ENCODE results near the gene PKNOX1. TPM values are rescaled to one million over a fixed set of nuclear protein-coding genes. Genes with fewer than 3 reads are reported as not detected.

PKNOX1 gene
- total RNA-seq, 2 experiments from 2014 or later: 16.9 to 18.0 TPM

GRCh38 chr21:43020177-43020576, 45.8 kb downstream of the PKNOX1 start:
- H3K4me1 Mint-ChIP-seq (ENCODE audit: low read depth): no peaks in the 10 kb centered on the region
- no peak overlapping the region for H3K4me3 Mint-ChIP-seq
- H3K27me3 Mint-ChIP-seq: no peaks in the 10 kb centered on the region
- H3K9me3 Mint-ChIP-seq: no peaks in the 10 kb centered on the region
- H3K27ac Mint-ChIP-seq: no peak overlapping the region
- H3K36me3 Mint-ChIP-seq: peaks cover 22% of the 10 kb centered on the region
- DNase-seq: no peak
- ChIA-PET CTCF (no interaction called here), POLR2A (no interaction called here)
- intact Hi-C loops (cut with micrococcal nuclease): no loop called here

- intact Hi-C loops (cut with micrococcal nuclease): no loop called here
Measured at GRCh38 chr21:43020771-43021170, 46.4 kb downstream of the PKNOX1 start.

DNA sequence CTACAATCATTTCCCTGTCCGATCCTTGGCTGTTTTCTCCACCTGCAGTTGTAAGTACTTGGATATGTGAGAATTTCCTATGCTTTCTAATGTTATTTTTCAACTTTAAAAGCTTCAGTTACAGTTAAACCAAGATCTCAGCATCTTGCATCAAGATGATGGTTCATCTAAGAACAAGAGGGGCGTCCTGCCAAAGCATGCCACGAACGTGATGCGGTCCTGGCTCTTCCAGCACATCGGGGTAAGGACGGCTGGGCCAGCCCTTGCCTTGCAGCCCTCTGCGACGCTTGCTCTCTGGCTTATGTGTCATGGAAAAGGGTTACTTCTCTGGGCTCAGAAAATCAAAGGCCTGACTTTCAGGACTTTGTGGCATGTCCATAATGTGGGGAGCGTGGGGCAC, 46.8 kb downstream of the PKNOX1 start:
- Mint-ChIP-seq H3K27ac (no peak overlapping the region), H3K9me3 (no peaks in the 10 kb centered on the region), H3K4me3 (no peak overlapping the region), H3K27me3 (no peaks in the 10 kb centered on the region), H3K36me3 (peaks cover 23% of the 10 kb centered on the region), H3K4me1 (ENCODE audit: low read depth) (no peaks in the 10 kb centered on the region)
- no peak for DNase-seq
- intact Hi-C loops (cut with micrococcal nuclease): no loop called here
- ChIA-PET CTCF (no interaction called here), POLR2A (no interaction called here)

More at GRCh38 chr21:43020771-43021170, 46.4 kb downstream of the PKNOX1 start:
- POLR2A ChIA-PET: no interaction called here
- Mint-ChIP-seq H3K27me3 (no peaks in the 10 kb centered on the region), H3K36me3 (peaks cover 23% of the 10 kb centered on the region), H3K4me1 (ENCODE audit: low read depth) (no peaks in the 10 kb centered on the region), H3K4me3 (no peak overlapping the region), H3K9me3 (no peaks in the 10 kb centered on the region), H3K27ac (no peak overlapping the region)
- no peak for DNase-seq
- CTCF ChIA-PET: no interaction called here

GRCh38 chr21:43021756-43022600, 47.6 kb downstream of the PKNOX1 start:
- Mint-ChIP-seq H3K4me1 (ENCODE audit: low read depth) (no peaks in the 10 kb centered on the region), H3K27ac (no peak overlapping the region)

GRCh38 chr21:43023175-43023574, 48.8 kb downstream of the PKNOX1 start:
- Mint-ChIP-seq H3K4me3 (no peak overlapping the region), H3K27me3 (no peaks in the 10 kb centered on the region), H3K4me1 (ENCODE audit: low read depth) (no peaks in the 10 kb centered on the region), H3K36me3 (peaks cover 25% of the 10 kb centered on the region), H3K9me3 (no peaks in the 10 kb centered on the region), H3K27ac (no peak overlapping the region)
- intact Hi-C loops (cut with micrococcal nuclease): no loop called here
- POLR2A ChIA-PET: no interaction called here
- DNase-seq: no peak
- CTCF ChIA-PET: no interaction called here

More at GRCh38 chr21:43021756-43022600, 47.6 kb downstream of the PKNOX1 start:
- intact Hi-C loops (cut with micrococcal nuclease): no loop called here
- Mint-ChIP-seq H3K36me3 (peaks cover 23% of the 10 kb centered on the region), H3K9me3 (no peaks in the 10 kb centered on the region), H3K4me3 (no peak overlapping the region), H3K27me3 (no peaks in the 10 kb centered on the region)
- POLR2A ChIA-PET: no interaction called here
- CTCF ChIA-PET: no interaction called here
- DNase-seq: no peak

DNA sequence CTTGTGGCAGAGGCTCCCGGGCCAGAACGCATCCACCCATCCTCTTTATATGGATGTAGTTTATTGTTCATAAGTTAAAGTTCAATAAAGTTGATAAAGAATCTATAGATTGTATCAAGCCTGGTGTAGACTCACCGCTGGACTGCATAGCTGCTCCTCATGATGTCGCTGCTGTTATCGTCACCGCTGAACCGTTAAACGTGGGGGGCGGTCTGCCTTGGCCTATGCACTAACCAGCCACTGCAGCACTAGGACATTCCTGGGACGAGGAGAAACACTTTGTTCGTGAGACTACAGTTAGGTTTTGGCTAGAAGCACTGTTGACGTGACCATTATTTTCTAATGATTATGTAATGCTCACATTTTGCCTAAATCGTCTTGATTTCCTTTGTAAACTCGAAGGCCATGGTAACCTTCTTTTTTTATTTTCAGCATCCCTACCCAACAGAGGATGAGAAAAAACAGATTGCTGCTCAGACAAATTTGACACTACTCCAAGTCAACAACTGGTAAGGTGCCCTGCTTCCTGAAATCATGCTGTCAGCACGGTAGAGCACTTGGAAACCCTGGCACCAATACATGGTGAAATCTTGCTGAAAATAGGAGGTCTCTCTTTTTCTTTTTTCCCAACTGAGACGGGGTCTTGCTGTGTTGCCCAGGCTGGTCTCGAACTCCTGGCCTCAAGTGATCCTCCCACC, 50.2 kb downstream of the PKNOX1 start:
- Mint-ChIP-seq H3K4me1 (ENCODE audit: low read depth) (no peaks in the 10 kb centered on the region), H3K36me3 (peaks cover 31% of the 10 kb centered on the region), H3K9me3 (no peaks in the 10 kb centered on the region), H3K27me3 (no peaks in the 10 kb centered on the region), H3K27ac (no peak overlapping the region), H3K4me3 (no peak overlapping the region)
- POLR2A ChIA-PET: no interaction called here
- intact Hi-C loops (cut with micrococcal nuclease): no loop called here
- no peak for DNase-seq
- CTCF ChIA-PET: no interaction called here

DNA sequence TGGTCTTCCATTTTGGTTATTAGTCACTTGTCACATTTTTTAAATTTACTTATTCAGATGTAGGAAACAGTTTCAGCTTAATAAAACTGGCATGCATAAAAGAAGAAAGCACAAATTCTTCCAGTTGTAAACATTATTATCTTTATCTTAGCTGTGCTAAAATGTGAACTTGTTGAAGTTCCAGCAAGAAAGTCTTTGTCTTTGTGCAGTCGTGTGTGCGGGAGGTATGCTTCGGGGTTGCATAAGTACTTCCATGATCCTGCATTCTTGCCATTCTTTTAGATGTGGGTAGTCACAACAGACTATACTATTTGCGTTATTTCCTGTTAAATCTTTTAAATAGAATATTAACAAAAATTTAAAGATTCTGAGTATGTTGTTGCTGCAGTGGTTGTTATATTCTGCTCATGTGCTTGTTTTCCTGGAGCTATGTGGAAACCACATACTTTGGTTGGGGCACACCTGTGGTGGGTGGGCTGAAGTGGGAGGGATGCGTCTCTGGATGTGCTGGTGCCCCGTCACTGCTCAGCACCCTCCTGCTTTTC, 51.3 kb downstream of the PKNOX1 start:
- Mint-ChIP-seq H3K27me3 (no peaks in the 10 kb centered on the region), H3K4me3 (no peak overlapping the region), H3K36me3 (peaks cover 33% of the 10 kb centered on the region), H3K9me3 (no peaks in the 10 kb centered on the region), H3K4me1 (ENCODE audit: low read depth) (no peaks in the 10 kb centered on the region), H3K27ac (no peak overlapping the region)
- ChIA-PET POLR2A (no interaction called here), CTCF (no interaction called here)
- intact Hi-C loops (cut with micrococcal nuclease): no loop called here
- no peak for DNase-seq

GRCh38 chr21:43027846-43028731, 53.7 kb downstream of the PKNOX1 start:
- H3K9me3 Mint-ChIP-seq: no peaks in the 10 kb centered on the region

DNA sequence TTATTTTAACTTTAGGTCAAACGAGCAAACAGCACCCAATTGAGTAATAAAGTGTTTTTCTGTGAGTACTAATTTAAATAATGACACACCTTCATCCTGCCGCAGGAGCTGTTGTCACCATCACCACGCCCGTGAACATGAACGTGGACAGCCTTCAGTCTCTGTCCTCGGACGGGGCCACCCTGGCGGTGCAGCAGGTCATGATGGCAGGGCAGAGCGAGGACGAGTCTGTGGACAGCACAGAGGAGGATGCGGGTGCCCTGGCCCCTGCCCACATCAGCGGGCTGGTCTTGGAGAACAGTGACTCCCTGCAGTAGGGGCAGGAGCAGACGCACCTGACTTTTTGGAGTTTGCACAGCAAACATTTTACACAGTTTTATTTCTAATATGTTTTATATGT, 55.4 kb downstream of the PKNOX1 start:
- CTCF ChIA-PET: no interaction called here

More at GRCh38 chr21:43027846-43028731, 53.7 kb downstream of the PKNOX1 start:
- no peaks in the 10 kb centered on the region for H3K4me1 Mint-ChIP-seq (ENCODE audit: low read depth)
- no peak overlapping the region for H3K4me3 Mint-ChIP-seq
- H3K27ac Mint-ChIP-seq: no peak overlapping the region
- H3K36me3 Mint-ChIP-seq: peaks cover 27% of the 10 kb centered on the region
- ChIA-PET POLR2A (no interaction called here), CTCF (no interaction called here)
- intact Hi-C loops (cut with micrococcal nuclease): no loop called here
- no peaks in the 10 kb centered on the region for H3K27me3 Mint-ChIP-seq
- no peak for DNase-seq

DNA sequence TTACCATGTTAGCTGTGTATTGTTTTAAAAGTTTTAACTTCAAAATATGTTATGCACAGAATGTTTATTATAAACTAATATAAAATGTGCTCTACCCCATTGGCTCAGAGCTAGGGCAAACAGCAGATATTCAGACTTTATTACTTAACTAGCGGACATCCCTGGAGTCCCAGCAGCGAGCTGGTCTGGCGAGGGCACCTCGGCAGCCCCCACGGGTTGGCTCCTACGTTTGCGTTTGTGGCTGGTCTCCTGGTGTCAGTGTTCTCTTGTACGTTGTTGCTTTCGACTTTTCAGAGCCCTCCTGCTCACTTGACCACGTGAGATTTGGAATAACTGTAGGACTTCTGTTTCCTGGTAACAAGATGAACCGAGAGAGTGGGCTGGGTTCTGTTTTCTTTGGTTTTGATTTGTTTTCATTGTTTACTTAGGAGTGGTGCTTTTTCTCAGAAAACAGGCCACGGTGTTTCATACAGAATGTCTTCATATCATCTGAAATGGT, 56.8 kb downstream of the PKNOX1 start:
- no peaks in the 10 kb centered on the region for H3K27me3 Mint-ChIP-seq
- H3K36me3 Mint-ChIP-seq: peaks cover 15% of the 10 kb centered on the region
- no peak overlapping the region for H3K27ac Mint-ChIP-seq
- no peaks in the 10 kb centered on the region for H3K4me1 Mint-ChIP-seq (ENCODE audit: low read depth)
- ChIA-PET CTCF (no interaction called here), POLR2A (no interaction called here)
- H3K9me3 Mint-ChIP-seq: no peaks in the 10 kb centered on the region
- DNase-seq: no peak
- intact Hi-C loops (cut with micrococcal nuclease): no loop called here
- H3K4me3 Mint-ChIP-seq: no peak overlapping the region

More for the DNA sequence above, 55.4 kb downstream of the PKNOX1 start:
- peaks cover 19% of the 10 kb centered on the region for H3K36me3 Mint-ChIP-seq
- H3K27me3 Mint-ChIP-seq: no peaks in the 10 kb centered on the region
- no peak for DNase-seq
- no peak overlapping the region for H3K4me3 Mint-ChIP-seq
- no peaks in the 10 kb centered on the region for H3K4me1 Mint-ChIP-seq (ENCODE audit: low read depth)
- no peaks in the 10 kb centered on the region for H3K9me3 Mint-ChIP-seq
- intact Hi-C loops (cut with micrococcal nuclease): no loop called here
- H3K27ac Mint-ChIP-seq: no peak overlapping the region
- POLR2A ChIA-PET: no interaction called here

DNA sequence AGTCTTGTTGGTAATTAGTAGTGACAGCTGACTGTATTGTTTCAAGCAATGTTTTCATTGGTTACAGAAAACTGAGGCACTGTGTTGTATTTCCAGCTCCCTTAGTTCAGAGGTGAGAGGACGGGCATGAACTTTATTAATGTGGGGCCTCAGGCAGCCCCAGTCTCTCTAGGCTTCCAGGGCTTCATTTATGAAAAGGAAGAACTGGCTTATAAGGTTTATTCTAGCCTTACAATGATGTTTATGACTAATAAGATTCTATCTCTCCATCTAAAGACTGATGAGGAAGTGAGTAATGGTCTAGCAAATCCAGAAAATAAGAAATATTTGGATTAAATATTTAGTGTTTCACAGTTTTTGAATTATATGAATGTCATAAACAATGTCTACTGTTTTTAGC, 59.7 kb downstream of the PKNOX1 start:
- no peaks in the 10 kb centered on the region for H3K4me1 Mint-ChIP-seq (ENCODE audit: low read depth)
- H3K27me3 Mint-ChIP-seq: no peaks in the 10 kb centered on the region
- peaks cover 10% of the 10 kb centered on the region for H3K36me3 Mint-ChIP-seq
- no peak overlapping the region for H3K27ac Mint-ChIP-seq
- ChIA-PET POLR2A (no interaction called here), CTCF (no interaction called here)
- no peak for DNase-seq
- no peaks in the 10 kb centered on the region for H3K9me3 Mint-ChIP-seq
- H3K4me3 Mint-ChIP-seq: no peak overlapping the region
- intact Hi-C loops (cut with micrococcal nuclease): no loop called here

DNA sequence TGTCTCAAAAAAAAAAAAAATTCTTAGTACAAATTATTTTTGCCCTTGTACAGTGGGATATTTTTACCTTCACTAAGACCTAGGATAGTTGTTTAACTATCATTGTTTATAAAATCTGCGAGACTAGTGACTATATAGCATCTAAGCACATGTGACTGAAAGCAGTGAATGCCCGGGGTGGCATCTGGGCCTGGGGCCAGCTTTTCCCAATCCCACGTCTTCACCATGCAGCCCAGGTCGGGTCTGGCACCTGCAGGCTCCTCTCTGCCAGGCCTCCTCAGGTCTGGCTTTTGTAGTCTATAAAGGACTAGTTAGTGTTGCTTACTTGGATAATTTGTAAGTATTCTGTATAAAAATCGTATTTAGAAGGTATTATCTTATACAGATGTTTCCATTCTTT, 60.5 kb downstream of the PKNOX1 start:
- no peaks in the 10 kb centered on the region for H3K27me3 Mint-ChIP-seq
- ChIA-PET CTCF (no interaction called here), POLR2A (no interaction called here)
- H3K27ac Mint-ChIP-seq: no peak overlapping the region
- peaks cover 5% of the 10 kb centered on the region for H3K36me3 Mint-ChIP-seq
- DNase-seq: no peak
- no peaks in the 10 kb centered on the region for H3K4me1 Mint-ChIP-seq (ENCODE audit: low read depth)
- H3K9me3 Mint-ChIP-seq: no peaks in the 10 kb centered on the region
- no peak overlapping the region for H3K4me3 Mint-ChIP-seq
- intact Hi-C loops (cut with micrococcal nuclease): no loop called here
